HepG2 (cell line): ENCODE data around the gene ALDH3A2. TPM values are rescaled to one million over a fixed set of nuclear protein-coding genes. Genes with fewer than 3 reads are reported as not detected.

Source experiments
- ARID4A ChIP-seq: sonication (generic); formaldehyde crosslinking; IDR thresholded peaks from 2 replicates; pipeline ENCODE4 v1.5.0; 2020; ENCODE audit warnings: mild to moderate bottlenecking, missing genetic modification reagents, borderline replicate concordance
- ARNT ChIP-seq: fragments of 450-650 bp; IDR thresholded peaks from 2 replicates; pipeline ENCODE4 v1.6.1; 2017
- CENPT ChIP-seq: sonication (generic); formaldehyde crosslinking; IDR thresholded peaks from 2 replicates; pipeline ENCODE4 v1.8.0; 2022; ENCODE audit warnings: low read depth, mild to moderate bottlenecking, moderate library complexity, missing genetic modification reagents
- DNMT3B ChIP-seq: conservative IDR thresholded peaks from 2 replicates; pipeline ENCODE4 v1.6.1; 2016; ENCODE audit warnings: missing biosample characterization, control low read depth
- MAX ChIP-seq: IDR thresholded peaks from 2 replicates; pipeline ENCODE4 v1.6.1; 2012; ENCODE audit warnings: inconsistent platforms
- MIER3 ChIP-seq: IDR thresholded peaks from 2 replicates; pipeline ENCODE4 v1.6.1; 2016; ENCODE audit warnings: missing compliant biosample characterization, borderline replicate concordance
- PHF8 ChIP-seq: sonication (generic); formaldehyde crosslinking; IDR thresholded peaks from 2 replicates; pipeline ENCODE4 v1.5.0; 2020; ENCODE audit warnings: missing genetic modification reagents
- RBM39 ChIP-seq: fragments of 200-400 bp; formaldehyde crosslinking; IDR thresholded peaks from one replicate; pipeline ENCODE4 v1.6.1; 2018; ENCODE audit warnings: antibody characterized with exemption, mild to moderate bottlenecking, low read depth, low read length; ENCODE audit not compliant: poor library complexity, severe bottlenecking
- SUZ12 ChIP-seq: fragments of 150-350 bp; IDR thresholded peaks from 2 replicates; pipeline ENCODE4 v1.6.1; 2014; ENCODE audit warnings: low read depth, low read length
- TARDBP ChIP-seq: sonication (generic); formaldehyde crosslinking; IDR thresholded peaks from 2 replicates; pipeline ENCODE4 v1.8.0; 2022; ENCODE audit warnings: mild to moderate bottlenecking, missing genetic modification reagents
- XBP1 ChIP-seq: sonication (generic); formaldehyde crosslinking; IDR thresholded peaks from 2 replicates; pipeline ENCODE4 v1.5.0; 2020; ENCODE audit warnings: missing genetic modification reagents
- ZBTB8A ChIP-seq: sonication (generic); formaldehyde crosslinking; IDR thresholded peaks from 2 replicates; pipeline ENCODE4 v1.4.0; 2020; ENCODE audit warnings: mild to moderate bottlenecking, low read depth, missing genetic modification reagents, borderline replicate concordance
- ZNF280B ChIP-seq: sonication (generic); formaldehyde crosslinking; IDR thresholded peaks from 2 replicates; pipeline ENCODE4 v1.5.0; 2020; ENCODE audit warnings: missing genetic modification reagents, mild to moderate bottlenecking, borderline replicate concordance
- ZNF331 ChIP-seq: sonication (generic); formaldehyde crosslinking; IDR thresholded peaks from 2 replicates; pipeline ENCODE4 v1.4.0; 2020; ENCODE audit warnings: missing genetic modification reagents
- ZNF773 ChIP-seq: sonication (generic); formaldehyde crosslinking; IDR thresholded peaks from 2 replicates; pipeline ENCODE4 v1.4.0; 2020; ENCODE audit warnings: missing genetic modification reagents, borderline replicate concordance
- ZNF790 ChIP-seq: sonication (generic); formaldehyde crosslinking; IDR thresholded peaks from 2 replicates; pipeline ENCODE4 v1.8.0; 2022; ENCODE audit warnings: missing genetic modification reagents, mild to moderate bottlenecking, borderline replicate concordance
- polyA plus RNA-seq, 8 experiments: library from polyadenylated mRNA; depleted of rRNA in 3 of 8; stranded (reverse) in 7 of 8; unstranded in 1 of 8; fragments of >200 nt; fragmentation: Illumina TruSeq in 4 of 8; extraction: Trizol in 4 of 8; gene quantifications; 2 replicates each; pipeline versions ENCODE4 v1.2.1 to v1.2.3, GENCODE V29; 2011 to 2016; ENCODE audit warnings: low read depth in 4 of 8, missing spikeins in 1 of 8, mixed read lengths in 1 of 8; ENCODE audit not compliant: insufficient read depth in 1 of 8
- total RNA-seq, 5 experiments: library from RNA; depleted of rRNA; stranded (reverse); fragments of >200 nt; fragmentation: Illumina TruSeq; extraction: Trizol; gene quantifications; 2 replicates each; pipeline ENCODE4 v1.2.3, GENCODE V29; 2016; ENCODE audit warnings: low read depth in 1 of 5
- TF ChIP-seq, protein P1 (sequence below): sonication (generic); formaldehyde crosslinking; IDR thresholded peaks from 2 replicates; pipeline ENCODE4 v1.4.0; 2020; ENCODE audit warnings: low read depth, missing genetic modification reagents
- TF ChIP-seq, protein P2 (sequence below): sonication (generic); formaldehyde crosslinking; IDR thresholded peaks from 2 replicates; pipeline ENCODE4 v1.9.0; 2022; ENCODE audit warnings: low read depth, missing genetic modification reagents

The ALDH3A2 gene
- total and polyA plus RNA-seq, 2 of the 13 experiments (the other 11 are each of a cell fraction or from before 2014, with no cell fraction given): 80.8 to 180 TPM

DNA sequence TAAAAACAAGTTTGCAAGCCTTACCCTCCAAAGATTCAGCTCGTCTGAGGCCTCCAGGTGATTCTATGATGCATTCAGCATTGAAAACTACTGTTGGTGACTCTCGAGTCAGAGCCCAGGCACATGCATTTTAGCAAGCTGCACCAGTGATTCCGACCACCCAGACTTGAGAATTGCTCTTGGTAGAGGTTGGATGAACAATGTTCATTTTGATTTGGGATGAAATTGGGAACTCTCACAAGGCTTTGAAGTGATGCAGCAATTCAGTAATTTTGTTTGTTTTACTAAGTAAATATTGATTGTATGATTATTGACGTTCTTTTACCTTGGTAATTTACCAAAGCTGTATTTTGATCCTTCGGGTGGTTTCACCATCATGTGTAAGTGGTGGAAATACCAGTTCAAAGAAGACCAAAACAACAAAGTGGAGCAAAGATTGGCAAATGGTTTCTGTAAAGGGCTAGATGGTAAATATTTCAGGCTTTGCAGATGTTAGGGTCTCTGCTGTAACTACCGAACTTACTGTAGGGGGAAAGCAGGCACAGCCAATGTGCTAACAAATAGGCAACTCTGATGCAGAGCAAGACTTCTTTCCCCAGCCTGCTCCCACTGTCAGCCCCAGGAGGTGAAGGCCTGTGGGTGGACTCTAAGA is 11.8 kb downstream of the ALDH3A2 start (continued):
- TF ChIP-seq, protein P1, sequence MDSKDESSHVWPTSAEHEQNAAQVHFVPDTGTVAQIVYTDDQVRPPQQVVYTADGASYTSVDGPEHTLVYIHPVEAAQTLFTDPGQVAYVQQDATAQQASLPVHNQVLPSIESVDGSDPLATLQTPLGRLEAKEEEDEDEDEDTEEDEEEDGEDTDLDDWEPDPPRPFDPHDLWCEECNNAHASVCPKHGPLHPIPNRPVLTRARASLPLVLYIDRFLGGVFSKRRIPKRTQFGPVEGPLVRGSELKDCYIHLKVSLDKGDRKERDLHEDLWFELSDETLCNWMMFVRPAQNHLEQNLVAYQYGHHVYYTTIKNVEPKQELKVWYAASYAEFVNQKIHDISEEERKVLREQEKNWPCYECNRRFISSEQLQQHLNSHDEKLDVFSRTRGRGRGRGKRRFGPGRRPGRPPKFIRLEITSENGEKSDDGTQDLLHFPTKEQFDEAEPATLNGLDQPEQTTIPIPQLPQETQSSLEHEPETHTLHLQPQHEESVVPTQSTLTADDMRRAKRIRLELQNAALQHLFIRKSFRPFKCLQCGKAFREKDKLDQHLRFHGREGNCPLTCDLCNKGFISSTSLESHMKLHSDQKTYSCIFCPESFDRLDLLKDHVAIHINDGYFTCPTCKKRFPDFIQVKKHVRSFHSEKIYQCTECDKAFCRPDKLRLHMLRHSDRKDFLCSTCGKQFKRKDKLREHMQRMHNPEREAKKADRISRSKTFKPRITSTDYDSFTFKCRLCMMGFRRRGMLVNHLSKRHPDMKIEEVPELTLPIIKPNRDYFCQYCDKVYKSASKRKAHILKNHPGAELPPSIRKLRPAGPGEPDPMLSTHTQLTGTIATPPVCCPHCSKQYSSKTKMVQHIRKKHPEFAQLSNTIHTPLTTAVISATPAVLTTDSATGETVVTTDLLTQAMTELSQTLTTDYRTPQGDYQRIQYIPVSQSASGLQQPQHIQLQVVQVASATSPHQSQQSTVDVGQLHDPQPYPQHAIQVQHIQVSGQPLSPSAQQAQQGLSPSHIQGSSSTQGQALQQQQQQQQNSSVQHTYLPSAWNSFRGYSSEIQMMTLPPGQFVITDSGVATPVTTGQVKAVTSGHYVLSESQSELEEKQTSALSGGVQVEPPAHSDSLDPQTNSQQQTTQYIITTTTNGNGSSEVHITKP: no peak; the same call in 1 of the 2 replicates
- TF ChIP-seq ZNF773 (CRISPR knock-in tag) (no peak), ZNF331 (CRISPR knock-in tag) (peak; percentile 51; the same call in 1 of the 2 replicates), CENPT (CRISPR knock-in tag) (no peak), PHF8 (CRISPR knock-in tag) (no peak), ZBTB8A (CRISPR knock-in tag) (no peak), ZNF280B (CRISPR knock-in tag) (no peak), MIER3 (CRISPR knock-in tag) (peak; percentile 88; the same call in 1 of the 2 replicates), ZNF790 (no peak), ARID4A (no peak; the same call in 1 of the 2 replicates), XBP1 (CRISPR knock-in tag) (no peak), TARDBP (CRISPR knock-in tag) (peak; percentile 75; the same call in 1 of the 2 replicates), SUZ12 (no peak), DNMT3B (peak; percentile 58; the same call in 1 of the 2 replicates), ARNT (no peak), MAX (no peak; the same call in 1 of the 2 replicates), RBM39 (no peak)
- TF ChIP-seq, protein P2, sequence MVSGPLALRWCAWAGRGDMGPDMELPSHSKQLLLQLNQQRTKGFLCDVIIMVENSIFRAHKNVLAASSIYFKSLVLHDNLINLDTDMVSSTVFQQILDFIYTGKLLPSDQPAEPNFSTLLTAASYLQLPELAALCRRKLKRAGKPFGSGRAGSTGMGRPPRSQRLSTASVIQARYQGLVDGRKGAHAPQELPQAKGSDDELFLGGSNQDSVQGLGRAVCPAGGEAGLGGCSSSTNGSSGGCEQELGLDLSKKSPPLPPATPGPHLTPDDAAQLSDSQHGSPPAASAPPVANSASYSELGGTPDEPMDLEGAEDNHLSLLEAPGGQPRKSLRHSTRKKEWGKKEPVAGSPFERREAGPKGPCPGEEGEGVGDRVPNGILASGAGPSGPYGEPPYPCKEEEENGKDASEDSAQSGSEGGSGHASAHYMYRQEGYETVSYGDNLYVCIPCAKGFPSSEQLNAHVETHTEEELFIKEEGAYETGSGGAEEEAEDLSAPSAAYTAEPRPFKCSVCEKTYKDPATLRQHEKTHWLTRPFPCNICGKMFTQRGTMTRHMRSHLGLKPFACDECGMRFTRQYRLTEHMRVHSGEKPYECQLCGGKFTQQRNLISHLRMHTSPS (CRISPR knock-in tag): 0 out of 2 replicates have a peak, but pooled peaks have one; percentile 35
